GM23338 (cell line): ENCODE data around the gene OR52K1.

Experiments
- CREB1 ChIP-seq: fragments of 250-450 bp; sonication (Bioruptor Pico); IDR thresholded peaks from 2 replicates; pipeline ENCODE4 v1.5.0; 2020; ENCODE audit warnings: low read depth, mild to moderate bottlenecking, moderate library complexity
- EZH2 ChIP-seq: fragments of 200-600 bp; sonication (generic); IDR thresholded peaks from one replicate; pipeline ENCODE4 v1.8.0; 2017; ENCODE audit warnings: antibody characterized with exemption, mild to moderate bottlenecking, low read depth; ENCODE audit not compliant: unreplicated experiment
- EZH2phosphoT487 ChIP-seq: fragments of 200-600 bp; sonication (generic); IDR thresholded peaks from one replicate; pipeline ENCODE4 v1.8.1; 2018; ENCODE audit warnings: antibody characterized with exemption; ENCODE audit not compliant: unreplicated experiment
- JUNB ChIP-seq: IDR thresholded peaks from one replicate; pipeline ENCODE4 v1.6.1; 2016; ENCODE audit warnings: antibody characterized with exemption; ENCODE audit not compliant: unreplicated experiment
- NANOG ChIP-seq: IDR thresholded peaks from 2 replicates; pipeline ENCODE4 v1.6.1; 2016; ENCODE audit warnings: antibody characterized with exemption, borderline replicate concordance
- POLR2AphosphoS5 ChIP-seq: IDR thresholded peaks from 2 replicates; pipeline ENCODE4 v1.6.1; 2016; ENCODE audit warnings: antibody characterized with exemption, low read depth
- STAT1 ChIP-seq: IDR thresholded peaks from one replicate; pipeline ENCODE4 v1.6.1; 2016; ENCODE audit warnings: antibody characterized with exemption; ENCODE audit not compliant: unreplicated experiment
- ZNF114 ChIP-seq: fragments of 250-450 bp; sonication (Bioruptor Pico); IDR thresholded peaks from 2 replicates; pipeline ENCODE4 v1.5.0; 2020; ENCODE audit warnings: mild to moderate bottlenecking, moderate library complexity
- ZNF331 ChIP-seq: fragments of 250-450 bp; sonication (Bioruptor Pico); IDR thresholded peaks from 2 replicates; pipeline ENCODE4 v1.5.0; 2020; ENCODE audit warnings: low read depth, mild to moderate bottlenecking, moderate library complexity
- TF ChIP-seq, protein P1 (sequence below), 2 experiments: fragments of 200-600 bp in 1 of 2; sonication (generic) in 1 of 2; conservative IDR thresholded peaks; 2 replicates each; pipeline versions ENCODE4 v1.5.1 to v1.6.1; 2016 to 2017; ENCODE audit warnings: antibody characterized with exemption in 2 of 2, low read depth in 2 of 2, mild to moderate bottlenecking in 2 of 2, moderate library complexity in 1 of 2
- TF ChIP-seq, protein P2 (sequence below): IDR thresholded peaks from one replicate; pipeline ENCODE4 v1.6.1; 2018; ENCODE audit warnings: antibody characterized with exemption; ENCODE audit not compliant: unreplicated experiment
- TF ChIP-seq, protein P3 (sequence below): fragments of 250-450 bp; sonication (Bioruptor Pico); IDR thresholded peaks from 2 replicates; pipeline ENCODE4 v1.5.0; 2020; ENCODE audit warnings: mild to moderate bottlenecking, moderate library complexity
- TF ChIP-seq, protein P4 (sequence below): IDR thresholded peaks from 2 replicates; pipeline ENCODE4 v1.6.1; 2016; ENCODE audit warnings: antibody characterized with exemption

DNA sequence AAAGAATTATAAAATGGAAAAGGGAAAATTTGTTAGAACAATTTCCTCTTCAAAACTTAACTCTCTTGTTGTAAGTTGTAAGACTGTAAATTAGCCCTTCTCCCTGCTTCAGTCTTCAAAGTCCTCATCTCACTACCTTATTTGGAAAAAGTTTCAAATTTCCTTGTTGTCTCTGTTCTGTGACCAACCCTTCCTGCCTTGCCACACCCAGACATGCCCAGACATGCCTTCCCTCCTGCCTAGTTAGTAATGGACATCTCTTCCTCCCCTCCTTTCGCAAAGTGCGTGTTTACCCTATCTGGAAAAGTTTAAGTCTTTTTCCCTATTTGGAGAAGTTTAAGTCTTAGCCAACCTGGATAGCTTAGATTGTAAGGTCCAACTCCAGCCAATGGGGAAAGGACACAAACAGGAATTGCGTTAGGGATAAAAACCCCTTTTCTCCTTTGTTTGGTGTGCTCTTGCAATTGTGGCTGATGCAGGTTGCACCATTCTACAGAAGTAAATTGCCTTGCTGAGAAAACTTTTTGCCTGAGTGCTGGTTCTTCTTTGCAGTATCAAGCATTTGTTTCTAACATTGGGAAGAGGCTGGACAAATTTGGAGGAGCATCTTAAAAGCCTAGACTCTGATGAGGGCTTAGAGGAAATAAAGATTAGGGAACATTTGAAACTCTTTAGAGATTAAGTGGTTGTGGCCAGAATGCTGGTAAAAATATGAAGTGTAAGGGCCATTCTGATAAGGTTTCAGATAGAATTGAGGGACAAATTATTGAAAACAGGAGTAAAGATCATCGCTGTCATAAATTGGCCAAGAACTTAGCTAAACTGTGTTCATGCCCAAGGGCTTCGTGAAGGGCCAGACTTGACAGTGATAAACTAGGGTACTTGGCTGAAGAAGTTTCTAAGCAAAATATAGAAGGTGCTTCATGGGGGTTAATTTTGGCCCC is 18.0 kb upstream of the OR52K1 start:
- TF ChIP-seq, protein P1, sequence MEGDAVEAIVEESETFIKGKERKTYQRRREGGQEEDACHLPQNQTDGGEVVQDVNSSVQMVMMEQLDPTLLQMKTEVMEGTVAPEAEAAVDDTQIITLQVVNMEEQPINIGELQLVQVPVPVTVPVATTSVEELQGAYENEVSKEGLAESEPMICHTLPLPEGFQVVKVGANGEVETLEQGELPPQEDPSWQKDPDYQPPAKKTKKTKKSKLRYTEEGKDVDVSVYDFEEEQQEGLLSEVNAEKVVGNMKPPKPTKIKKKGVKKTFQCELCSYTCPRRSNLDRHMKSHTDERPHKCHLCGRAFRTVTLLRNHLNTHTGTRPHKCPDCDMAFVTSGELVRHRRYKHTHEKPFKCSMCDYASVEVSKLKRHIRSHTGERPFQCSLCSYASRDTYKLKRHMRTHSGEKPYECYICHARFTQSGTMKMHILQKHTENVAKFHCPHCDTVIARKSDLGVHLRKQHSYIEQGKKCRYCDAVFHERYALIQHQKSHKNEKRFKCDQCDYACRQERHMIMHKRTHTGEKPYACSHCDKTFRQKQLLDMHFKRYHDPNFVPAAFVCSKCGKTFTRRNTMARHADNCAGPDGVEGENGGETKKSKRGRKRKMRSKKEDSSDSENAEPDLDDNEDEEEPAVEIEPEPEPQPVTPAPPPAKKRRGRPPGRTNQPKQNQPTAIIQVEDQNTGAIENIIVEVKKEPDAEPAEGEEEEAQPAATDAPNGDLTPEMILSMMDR (conservative IDR thresholded peaks at IDR 0.05; ENCODE audit: low read depth in 2 of 2) = no peak
- TF ChIP-seq POLR2AphosphoS5 (no peak), NANOG (no peak), CREB1 (CRISPR knock-in tag) (no peak), JUNB (no peak), EZH2 (no peak), EZH2phosphoT487 (no peak), ZNF331 (no peak), ZNF114 (CRISPR knock-in tag) (no peak), STAT1 (no peak)
- TF ChIP-seq, protein P2, sequence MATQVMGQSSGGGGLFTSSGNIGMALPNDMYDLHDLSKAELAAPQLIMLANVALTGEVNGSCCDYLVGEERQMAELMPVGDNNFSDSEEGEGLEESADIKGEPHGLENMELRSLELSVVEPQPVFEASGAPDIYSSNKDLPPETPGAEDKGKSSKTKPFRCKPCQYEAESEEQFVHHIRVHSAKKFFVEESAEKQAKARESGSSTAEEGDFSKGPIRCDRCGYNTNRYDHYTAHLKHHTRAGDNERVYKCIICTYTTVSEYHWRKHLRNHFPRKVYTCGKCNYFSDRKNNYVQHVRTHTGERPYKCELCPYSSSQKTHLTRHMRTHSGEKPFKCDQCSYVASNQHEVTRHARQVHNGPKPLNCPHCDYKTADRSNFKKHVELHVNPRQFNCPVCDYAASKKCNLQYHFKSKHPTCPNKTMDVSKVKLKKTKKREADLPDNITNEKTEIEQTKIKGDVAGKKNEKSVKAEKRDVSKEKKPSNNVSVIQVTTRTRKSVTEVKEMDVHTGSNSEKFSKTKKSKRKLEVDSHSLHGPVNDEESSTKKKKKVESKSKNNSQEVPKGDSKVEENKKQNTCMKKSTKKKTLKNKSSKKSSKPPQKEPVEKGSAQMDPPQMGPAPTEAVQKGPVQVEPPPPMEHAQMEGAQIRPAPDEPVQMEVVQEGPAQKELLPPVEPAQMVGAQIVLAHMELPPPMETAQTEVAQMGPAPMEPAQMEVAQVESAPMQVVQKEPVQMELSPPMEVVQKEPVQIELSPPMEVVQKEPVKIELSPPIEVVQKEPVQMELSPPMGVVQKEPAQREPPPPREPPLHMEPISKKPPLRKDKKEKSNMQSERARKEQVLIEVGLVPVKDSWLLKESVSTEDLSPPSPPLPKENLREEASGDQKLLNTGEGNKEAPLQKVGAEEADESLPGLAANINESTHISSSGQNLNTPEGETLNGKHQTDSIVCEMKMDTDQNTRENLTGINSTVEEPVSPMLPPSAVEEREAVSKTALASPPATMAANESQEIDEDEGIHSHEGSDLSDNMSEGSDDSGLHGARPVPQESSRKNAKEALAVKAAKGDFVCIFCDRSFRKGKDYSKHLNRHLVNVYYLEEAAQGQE = no peak
- TF ChIP-seq, protein P3, sequence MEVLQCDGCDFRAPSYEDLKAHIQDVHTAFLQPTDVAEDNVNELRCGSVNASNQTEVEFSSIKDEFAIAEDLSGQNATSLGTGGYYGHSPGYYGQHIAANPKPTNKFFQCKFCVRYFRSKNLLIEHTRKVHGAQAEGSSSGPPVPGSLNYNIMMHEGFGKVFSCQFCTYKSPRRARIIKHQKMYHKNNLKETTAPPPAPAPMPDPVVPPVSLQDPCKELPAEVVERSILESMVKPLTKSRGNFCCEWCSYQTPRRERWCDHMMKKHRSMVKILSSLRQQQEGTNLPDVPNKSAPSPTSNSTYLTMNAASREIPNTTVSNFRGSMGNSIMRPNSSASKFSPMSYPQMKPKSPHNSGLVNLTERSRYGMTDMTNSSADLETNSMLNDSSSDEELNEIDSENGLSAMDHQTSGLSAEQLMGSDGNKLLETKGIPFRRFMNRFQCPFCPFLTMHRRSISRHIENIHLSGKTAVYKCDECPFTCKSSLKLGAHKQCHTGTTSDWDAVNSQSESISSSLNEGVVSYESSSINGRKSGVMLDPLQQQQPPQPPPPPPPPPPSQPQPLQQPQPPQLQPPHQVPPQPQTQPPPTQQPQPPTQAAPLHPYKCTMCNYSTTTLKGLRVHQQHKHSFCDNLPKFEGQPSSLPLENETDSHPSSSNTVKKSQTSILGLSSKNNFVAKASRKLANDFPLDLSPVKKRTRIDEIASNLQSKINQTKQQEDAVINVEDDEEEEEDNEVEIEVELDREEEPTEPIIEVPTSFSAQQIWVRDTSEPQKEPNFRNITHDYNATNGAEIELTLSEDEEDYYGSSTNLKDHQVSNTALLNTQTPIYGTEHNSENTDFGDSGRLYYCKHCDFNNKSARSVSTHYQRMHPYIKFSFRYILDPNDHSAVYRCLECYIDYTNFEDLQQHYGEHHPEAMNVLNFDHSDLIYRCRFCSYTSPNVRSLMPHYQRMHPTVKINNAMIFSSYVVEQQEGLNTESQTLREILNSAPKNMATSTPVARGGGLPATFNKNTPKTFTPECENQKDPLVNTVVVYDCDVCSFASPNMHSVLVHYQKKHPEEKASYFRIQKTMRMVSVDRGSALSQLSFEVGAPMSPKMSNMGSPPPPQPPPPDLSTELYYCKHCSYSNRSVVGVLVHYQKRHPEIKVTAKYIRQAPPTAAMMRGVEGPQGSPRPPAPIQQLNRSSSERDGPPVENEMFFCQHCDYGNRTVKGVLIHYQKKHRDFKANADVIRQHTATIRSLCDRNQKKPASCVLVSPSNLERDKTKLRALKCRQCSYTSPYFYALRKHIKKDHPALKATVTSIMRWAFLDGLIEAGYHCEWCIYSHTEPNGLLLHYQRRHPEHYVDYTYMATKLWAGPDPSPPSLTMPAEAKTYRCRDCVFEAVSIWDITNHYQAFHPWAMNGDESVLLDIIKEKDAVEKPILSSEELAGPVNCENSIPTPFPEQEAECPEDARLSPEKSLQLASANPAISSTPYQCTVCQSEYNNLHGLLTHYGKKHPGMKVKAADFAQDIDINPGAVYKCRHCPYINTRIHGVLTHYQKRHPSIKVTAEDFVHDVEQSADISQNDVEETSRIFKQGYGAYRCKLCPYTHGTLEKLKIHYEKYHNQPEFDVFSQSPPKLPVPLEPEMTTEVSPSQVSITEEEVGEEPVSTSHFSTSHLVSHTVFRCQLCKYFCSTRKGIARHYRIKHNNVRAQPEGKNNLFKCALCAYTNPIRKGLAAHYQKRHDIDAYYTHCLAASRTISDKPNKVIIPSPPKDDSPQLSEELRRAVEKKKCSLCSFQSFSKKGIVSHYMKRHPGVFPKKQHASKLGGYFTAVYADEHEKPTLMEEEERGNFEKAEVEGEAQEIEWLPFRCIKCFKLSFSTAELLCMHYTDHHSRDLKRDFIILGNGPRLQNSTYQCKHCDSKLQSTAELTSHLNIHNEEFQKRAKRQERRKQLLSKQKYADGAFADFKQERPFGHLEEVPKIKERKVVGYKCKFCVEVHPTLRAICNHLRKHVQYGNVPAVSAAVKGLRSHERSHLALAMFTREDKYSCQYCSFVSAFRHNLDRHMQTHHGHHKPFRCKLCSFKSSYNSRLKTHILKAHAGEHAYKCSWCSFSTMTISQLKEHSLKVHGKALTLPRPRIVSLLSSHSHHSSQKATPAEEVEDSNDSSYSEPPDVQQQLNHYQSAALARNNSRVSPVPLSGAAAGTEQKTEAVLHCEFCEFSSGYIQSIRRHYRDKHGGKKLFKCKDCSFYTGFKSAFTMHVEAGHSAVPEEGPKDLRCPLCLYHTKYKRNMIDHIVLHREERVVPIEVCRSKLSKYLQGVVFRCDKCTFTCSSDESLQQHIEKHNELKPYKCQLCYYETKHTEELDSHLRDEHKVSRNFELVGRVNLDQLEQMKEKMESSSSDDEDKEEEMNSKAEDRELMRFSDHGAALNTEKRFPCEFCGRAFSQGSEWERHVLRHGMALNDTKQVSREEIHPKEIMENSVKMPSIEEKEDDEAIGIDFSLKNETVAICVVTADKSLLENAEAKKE (CRISPR knock-in tag) = no peak
- TF ChIP-seq, protein P4, sequence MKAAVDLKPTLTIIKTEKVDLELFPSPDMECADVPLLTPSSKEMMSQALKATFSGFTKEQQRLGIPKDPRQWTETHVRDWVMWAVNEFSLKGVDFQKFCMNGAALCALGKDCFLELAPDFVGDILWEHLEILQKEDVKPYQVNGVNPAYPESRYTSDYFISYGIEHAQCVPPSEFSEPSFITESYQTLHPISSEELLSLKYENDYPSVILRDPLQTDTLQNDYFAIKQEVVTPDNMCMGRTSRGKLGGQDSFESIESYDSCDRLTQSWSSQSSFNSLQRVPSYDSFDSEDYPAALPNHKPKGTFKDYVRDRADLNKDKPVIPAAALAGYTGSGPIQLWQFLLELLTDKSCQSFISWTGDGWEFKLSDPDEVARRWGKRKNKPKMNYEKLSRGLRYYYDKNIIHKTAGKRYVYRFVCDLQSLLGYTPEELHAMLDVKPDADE = no peak
